Posterior cingulate gyrus (tissue), 11 donors: ENCODE measurements around the gene KNG1.
"Not testable (repeated sequence)": the region's sequence is repeated elsewhere in the genome, so short reads cannot be mapped to it uniquely, and the experiment has no call there.

Experiments
- DNase-seq, 10 donors: peaks; one replicate each; pipeline versions ENCODE4 v3.0.0 to v3.0.0-alpha.2; 2020 to 2021; ENCODE audit warnings: mixed read lengths in 3 of 10
- intact Hi-C: fragments of 100-400 bp; cut with DNase I; formaldehyde crosslinking; loops from one replicate; pipeline ENCODE4 v1.15.1; 2023

KNG1 gene

DNA sequence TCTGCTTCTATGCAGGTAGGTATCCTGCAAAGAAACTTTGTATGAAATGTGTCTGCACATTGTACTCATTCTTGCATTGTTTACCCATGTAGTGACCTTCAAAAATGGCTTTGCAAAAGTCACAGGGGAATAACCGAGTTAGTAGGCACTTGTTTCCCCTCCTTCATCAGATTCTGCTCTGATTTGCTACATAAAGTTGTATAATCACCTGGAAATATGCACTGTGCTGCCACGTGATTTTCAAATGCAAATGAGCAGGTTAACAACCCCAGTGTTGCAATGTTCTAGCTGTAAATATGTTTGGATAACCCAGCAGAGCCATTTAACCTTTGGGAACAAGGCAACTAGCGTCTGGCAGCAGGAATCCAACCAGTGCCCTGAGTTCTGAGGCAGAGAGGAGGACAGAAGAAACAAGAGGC lies at the start of gene KNG1:
Gene KNG1, plus strand, starts transcription at position 321 of the 419 bp plus-strand sequence. CDS start 184 bp downstream, outside the sequence.
- intact Hi-C loops: no loop called here
- no peak for DNase-seq

DNA sequence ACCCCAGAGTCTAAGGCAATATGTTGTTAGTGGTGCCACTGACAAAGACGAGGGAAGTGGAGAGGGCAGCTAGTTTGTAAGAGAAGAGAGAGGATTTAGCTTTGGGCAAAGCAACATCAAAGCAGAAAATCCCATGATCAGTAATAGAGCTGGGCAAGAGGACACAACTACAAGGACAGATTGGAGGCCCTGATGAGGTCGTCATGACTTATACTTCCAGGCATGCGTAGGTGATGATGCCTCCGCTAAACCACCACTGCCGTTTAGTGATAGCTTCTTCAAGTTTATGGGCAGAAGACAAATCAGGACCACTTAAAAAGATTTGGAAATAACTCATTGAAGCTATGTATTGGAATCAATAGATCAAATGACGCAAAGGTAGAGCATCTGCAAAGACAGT lies 48.7 kb upstream of the KNG1 start:
- intact Hi-C loops: no loop called here
- DNase-seq: no peak

DNA sequence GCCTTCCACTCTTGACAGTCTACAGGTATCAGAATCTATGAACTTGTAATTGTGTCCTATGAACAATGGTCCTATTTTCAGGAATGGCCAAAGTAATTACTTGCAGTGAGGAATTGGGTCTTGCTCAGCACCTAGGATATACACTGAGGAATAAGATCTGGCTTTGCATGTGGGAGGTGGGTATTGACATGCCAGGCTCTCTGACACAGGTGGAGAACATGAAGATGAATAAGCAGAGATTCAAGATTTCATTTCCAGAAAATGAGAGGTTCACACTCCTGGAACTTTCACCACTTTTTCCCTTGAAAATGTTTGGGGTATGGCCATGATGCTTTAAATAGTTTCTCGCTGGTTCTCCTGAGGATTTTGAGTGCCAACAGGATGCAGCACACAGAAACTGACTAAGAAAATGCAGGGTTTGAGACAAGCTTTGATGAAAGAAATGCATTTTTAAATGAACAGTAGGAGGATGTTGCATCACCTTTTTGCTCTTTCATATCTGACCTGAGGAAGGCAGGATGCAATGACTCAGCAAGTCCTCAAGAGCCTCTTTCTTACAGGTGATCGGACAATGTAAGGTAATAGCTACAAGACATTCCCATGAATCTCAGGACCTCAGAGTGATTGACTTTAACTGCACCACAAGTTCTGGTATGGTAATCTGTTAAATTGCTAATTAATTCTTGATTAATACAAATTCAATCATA lies 47.6 kb upstream of the KNG1 start:
- DNase-seq: no peak
- intact Hi-C loops: no loop called here

DNA sequence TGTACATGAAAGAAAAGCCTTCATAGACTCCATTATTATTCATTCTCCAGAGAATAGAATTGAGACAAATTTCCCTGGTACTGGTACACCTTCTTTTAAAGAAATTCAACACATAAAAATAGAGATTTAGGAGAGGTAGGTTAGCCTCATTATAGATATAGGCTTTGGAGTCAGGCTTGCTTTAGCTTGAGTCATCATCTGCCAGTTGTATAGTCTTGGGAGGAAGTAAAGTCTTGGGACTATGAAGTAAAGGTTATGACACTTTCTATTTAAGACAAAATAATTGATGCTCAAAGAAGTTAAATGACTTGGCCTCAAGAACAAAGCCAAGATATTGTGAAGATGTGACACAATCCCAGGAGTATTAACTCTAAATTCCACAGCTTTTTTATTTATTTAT lies 47.0 kb upstream of the KNG1 start:
- intact Hi-C loops: no loop called here
- no peak for DNase-seq

DNA sequence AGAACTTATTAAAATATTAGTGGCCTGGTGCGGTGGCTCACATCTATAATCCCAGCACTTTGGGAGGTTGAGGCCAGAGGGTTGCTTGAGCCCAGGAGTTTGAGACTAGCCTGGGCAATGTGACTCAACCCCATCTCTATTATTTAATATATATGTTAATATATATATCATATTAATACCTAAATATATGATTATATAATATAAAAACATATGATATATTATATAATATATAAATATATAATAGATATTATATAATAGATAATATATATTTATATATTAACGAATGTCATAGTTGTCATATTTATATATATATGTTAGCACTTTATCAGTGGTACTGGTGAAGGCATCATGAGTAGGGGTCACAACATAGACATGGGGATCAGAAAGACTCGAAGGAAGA lies 46.1 kb upstream of the KNG1 start:
- intact Hi-C loops: no loop called here
- DNase-seq: no peak

DNA sequence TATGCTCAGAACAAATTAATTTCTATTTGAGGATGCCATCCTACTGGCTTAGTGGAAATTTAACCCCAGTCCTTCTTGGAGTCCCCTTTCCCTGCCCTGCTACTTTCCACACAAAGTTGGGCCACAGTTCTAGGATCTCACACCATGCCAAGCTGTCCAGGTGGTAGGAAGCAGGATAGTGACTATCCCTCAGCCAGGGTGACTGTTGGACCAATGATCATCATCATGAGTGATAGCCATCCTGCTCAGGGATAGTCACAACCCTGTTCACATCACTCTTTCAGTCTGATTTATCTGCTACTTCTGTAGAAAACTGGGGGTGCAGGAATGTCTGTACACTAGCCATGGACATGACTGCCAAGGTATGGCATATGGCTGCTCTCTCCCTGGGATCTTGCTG lies 38.6 kb upstream of the KNG1 start:
- intact Hi-C loops: no loop called here
- no peak for DNase-seq

DNA sequence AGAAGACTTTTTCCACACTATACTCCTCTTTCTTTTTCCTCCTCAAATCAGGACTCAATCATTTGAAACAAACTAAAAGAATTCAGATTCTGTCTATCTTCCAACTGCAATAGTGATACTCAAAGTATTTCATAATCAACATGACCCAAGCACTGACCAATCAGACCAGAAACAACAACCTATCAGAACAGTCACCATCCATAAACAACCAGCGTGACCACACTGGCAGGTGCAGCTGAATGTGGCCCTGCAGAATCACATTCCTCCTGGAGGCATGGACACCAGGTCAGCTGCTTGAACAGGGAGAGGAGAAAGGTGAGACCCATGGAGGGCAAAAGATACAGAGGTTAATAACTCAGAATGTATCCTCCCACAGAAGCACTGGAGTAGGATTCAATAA lies 38.0 kb upstream of the KNG1 start:
- intact Hi-C loops: no loop called here
- DNase-seq: no peak

DNA sequence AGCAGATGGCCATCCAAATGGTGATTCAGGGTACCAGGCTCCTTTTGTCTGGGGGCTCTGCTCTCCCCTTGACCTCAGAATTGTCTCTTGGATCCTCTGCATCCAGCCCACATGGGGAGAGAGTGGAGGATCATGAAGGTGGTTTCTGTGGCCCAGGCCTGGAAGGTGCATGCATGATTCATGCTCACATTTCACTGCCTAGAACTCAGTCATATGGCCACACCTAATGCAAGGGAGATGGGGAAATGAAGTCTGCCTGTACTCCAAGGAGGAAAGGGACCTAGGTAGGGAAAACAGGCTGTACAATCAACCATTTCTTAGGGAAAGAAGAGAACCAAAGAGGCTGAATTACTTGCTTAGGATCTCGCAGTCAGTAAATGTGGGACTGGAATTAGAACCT lies 36.3 kb upstream of the KNG1 start:
- intact Hi-C loops: no loop called here
- no peak for DNase-seq

DNA sequence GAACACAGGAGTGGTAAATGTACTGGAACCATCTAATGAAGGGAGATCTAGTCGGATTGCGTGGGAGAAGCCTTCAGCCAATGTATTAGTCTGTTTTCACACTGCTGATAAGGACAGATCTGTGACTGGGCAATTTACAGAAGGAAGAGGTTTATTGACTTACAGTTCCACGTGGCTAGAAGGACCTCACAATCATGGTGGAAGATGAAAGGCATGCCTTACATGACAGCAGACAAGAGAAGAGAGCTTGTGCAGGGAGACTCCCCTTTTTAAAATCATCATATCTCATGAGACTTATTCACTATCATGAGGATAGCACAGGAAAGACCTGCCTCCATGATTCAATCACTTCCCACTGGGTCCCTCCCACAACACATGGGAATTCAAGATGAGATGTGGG lies 34.3 kb upstream of the KNG1 start:
- DNase-seq: no peak
- intact Hi-C loops: no loop called here

DNA sequence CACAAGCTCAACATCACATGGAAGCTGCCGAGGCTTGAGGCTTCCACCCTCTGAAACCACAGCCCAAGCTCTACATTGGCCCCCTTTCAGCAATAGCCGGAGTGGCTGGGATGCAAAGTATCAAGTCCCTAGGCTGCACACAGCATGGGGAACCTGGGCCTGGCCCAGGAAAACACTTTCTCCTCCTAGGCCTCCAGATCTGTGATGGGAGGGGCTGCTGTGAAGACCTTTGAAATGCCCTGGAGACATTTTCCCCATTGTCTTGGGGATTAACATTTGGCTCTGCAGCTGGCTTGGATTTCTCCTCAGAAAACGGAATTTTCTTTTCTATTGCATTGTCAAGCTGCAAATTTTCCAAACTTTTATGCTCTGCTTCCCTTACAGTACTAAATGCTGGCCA lies 33.2 kb upstream of the KNG1 start:
- DNase-seq: no peak
- intact Hi-C loops: no loop called here

DNA sequence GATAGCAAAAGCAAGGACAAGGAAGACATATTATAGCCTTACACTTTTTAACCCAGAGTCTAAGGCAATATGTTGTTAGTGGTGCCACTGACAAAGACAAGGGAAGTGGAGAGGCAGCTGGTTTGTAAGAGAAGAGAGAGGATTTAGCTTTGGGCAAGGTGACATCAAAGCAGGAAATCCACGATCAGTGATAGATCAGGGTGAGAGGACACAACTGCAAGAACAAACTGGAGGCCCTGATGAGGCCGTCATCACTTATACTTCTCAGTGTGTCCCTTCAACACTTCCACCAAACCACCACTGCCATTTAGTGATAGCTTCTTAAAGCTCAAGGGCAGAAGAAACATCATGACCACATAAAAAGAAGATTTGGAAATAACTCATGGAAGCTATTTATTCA lies 30.7 kb upstream of the KNG1 start:
- DNase-seq, intact Hi-C loops: not testable (repeated sequence)

DNA sequence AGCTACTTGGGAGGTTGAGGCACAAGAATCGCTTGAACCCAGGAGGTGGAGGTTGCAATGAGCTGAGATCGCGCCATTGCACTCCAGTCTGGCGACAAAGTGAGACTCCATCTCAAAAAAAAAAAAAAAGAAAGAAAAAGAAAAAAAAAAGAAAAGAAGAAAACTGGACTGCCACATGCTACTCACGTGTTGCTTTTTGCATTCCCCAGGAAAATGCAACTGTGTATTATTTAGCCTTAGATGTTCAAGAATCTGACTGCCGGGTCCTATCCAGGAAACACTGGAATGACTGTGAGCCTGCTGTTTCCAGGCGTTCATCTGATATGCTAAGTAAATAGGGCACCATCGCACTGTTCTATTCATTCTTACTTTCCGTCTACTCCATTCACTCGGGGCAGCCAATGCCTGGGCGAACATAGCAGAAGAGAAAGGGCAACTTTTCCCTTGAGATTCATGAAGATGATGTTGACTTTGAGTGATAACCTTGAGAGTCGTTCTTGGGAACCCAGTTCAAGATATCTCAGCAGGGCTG lies 30.0 kb upstream of the KNG1 start:
- no peak for DNase-seq
- intact Hi-C loops: no loop called here

DNA sequence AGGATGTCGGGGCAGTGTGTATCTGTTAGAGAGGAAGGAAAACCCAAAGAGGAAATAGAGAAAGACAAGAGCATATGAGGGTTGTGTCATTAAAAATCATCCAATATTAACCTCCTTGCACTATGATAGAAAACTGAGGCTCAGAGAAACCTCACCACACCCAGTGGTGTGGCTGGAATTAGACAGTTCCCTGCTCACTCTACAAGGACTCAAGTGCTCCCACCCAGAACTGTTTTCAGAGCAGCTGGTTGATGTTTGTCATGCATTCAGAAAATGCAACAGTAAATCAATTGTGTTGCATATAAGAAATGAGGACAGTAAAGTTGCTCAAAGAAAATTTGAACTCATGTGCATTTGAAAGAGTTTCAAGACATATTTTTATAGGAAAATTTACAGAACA lies 26.9 kb upstream of the KNG1 start:
- intact Hi-C loops, DNase-seq: not testable (repeated sequence)

DNA sequence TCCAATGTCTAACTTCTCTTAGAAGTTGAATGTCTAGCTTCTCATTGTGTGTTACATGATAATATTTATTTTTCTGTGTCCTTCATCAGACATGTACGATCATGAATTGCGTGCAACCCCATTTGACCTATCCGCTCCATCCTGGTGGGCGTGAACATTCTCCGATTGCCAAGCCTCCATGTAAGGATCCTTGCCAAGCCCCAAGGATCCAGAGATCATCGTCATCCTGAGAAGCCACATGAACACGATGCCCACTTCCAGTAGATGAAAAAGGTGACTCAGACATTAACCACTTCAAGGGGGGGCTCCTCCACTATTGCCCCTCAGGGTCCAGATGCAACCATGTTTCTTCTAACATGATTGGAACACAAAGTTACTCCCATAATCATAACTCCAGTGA lies 25.5 kb upstream of the KNG1 start:
- intact Hi-C loops: no loop called here
- no peak for DNase-seq

DNA sequence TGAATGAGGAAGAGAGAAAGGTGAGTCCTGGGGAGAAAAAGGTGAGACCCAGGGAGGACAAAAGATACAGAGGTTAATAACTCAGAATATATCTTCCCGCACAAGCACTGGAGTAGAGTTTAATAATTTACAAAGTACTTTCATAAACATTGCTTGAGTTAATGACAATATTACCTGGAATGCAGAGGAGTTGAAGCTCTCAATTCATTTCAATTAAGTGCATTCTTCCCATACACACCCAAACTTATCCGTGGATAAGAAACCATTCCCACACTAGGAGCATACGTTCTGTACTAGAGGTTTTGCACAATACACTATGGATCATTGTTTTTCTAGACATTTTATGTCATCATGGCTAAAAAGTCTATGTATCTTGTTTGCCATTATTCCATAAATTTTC lies 23.3 kb upstream of the KNG1 start:
- intact Hi-C loops: no loop called here
- DNase-seq: no peak

DNA sequence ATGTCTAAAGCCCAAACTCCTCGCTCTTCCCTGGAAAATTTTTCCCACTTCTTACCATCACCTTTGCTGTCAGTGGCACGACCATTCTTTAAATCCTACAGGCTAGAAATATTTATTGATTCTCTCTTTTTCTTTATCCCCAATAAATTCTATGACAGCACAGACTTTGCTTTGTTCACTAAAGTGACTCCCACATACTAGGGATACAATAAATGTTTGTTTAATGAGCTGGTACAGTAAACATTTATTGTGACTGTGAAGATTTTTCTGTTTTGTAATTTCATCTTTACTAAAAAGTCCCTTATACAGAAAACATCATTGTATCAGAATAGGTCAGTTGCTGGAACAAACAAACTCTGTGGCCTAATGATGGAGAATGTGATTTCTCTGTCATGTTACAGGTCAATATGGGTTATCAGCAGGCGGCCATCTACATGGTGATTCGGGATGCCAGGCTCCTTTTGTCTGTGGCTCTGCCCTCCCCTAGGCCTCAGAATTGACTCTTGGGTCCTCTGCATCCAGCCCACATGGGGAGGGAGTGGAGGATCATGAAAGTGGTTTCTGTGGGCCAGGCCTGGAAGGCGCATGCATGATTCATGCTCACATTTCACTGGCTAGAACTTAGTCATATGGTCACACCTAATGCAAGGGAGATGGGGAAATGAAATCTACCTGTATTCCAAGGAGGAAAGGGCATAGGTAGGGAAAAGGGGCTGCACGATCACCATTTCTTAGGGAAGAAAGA lies 22.7 kb upstream of the KNG1 start:
- no peak for DNase-seq
- intact Hi-C loops: no loop called here

DNA sequence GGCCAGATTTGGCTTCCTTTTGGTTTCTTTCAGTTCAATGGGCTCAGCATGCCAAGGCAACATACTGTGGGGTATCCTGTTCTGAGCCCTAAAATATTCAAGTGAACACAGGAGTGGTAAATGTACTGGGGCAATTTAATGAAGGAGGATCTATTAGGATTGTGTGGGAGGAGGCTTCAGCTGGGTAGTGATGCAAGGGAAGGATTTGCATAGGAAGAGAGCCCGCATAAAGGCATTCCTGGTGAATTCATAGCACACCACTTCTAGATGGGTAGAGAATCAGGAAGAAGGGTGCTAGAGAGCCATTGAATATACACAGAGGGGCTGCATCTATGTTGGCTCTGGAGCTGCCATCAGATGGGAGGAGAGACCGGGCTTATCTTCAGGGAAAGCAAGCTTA lies 20.6 kb upstream of the KNG1 start:
- intact Hi-C loops: no loop called here
- no peak for DNase-seq

DNA sequence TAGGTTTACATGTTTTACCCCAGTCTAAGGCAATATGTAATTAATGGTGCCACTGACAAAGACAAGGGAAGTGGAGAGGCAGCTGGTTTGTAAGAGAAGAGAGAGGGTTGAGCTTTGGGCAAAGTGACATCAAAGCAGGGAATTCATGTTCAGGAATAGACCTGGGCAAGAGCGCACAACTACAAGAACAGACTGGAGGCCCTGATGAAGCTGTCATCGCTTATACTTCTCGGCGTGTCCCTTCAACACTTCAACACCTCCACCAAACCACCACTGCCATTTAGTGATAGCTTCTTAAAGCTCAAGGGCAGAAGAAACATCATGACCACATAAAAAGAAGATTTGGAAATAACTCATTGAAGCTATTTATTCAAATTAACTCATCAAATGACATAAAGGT lies 19.6 kb upstream of the KNG1 start:
- intact Hi-C loops: no loop called here
- DNase-seq: no peak

DNA sequence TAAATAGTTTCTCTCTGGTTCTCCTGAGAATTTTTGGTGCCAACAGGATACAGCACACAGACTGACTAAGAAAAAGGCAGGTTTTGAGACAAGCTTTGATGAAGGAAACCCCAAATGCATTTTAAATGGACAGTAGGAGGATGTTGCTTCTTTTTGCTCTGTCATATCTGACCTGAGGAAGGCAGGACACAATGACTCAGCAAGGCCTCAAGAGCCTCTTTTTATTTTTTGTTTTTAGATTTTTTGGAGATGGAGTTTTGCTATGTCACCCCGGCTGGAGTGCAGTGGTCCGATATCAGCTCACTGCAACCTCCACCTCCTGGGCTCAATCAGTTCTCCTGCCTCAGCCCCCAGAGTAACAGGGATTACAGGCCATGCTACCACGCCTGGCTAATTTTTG lies 16.9 kb upstream of the KNG1 start:
- DNase-seq: no peak
- intact Hi-C loops: no loop called here

DNA sequence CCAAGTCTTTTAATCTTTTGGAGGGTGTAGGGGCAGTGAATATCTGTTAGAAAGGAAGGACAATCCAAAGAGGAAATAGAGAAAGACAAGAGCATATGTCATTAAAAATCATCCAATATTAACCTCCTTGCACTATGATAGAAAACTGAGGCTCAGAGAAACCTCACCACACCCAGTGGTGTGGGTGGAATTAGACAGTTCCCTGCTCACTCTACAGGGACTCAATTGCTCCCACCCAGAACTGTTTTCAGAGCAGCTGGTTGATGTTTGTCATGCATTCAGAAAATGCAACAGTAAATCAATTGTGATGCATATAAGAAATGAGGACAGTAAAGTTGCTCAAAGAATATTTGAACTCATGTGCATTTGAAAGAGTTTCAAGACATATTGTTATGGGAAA lies 14.7 kb upstream of the KNG1 start:
- DNase-seq, intact Hi-C loops: not testable (repeated sequence)

DNA sequence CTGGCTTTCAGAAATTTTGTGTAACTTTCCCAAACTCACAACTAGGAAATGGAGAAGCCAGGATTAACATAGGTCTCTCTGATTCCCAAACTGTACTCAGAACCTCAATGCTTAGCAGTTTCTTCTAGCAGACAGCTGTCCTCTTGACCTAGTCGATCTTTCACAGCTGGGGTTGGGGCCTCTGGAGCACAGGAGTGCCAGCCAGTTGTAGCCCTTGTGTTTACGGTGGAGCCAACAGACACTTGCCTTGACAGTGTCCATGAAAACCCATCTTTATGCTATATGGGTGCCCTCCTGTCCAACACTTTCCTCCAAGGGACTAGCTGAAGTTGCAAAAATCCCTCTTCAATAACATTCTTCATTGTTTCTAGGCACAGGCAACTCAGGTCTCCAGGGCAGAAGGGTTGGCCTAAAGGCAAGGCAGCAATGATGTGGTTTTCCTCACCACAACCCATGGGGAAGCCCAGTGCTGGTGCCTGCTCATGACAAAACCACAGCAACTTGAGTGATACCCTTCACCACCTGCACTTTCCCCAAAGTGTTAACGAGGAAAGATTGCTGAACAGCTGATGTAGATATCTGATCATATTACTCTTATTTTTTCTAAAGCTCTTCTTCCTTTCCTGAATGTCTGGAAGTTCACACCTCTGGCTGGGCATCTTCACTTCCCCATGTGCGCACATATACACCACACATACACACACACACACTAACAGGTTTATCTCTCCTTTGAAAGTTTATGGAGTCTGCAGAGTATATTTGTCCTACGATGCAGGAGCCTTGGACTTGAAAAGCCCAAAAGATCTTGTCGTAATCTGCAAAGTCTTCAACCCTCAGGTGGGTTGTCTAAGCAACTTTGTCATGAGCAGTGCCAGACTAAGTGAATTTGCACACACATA lies 11.0 kb upstream of the KNG1 start:
- DNase-seq: no peak
- intact Hi-C loops: no loop called here
